HG02870 (cell line): Measurements from ENCODE around the gene POLR3B.
"Not testable (repeated sequence)": the region's sequence is repeated elsewhere in the genome, so short reads cannot be mapped to it uniquely, and the experiment has no call there.

Source experiments
- ATAC-seq: cut with Tn5 transposase; IDR thresholded peaks from one replicate; pipeline ENCODE4 v1.9.1; 2021; ENCODE audit warnings: mild to moderate bottlenecking, moderate library complexity; ENCODE audit not compliant: unreplicated experiment

Gene POLR3B

GRCh38 chr12:106357549-106358395, at the start of gene POLR3B:
POLR3B (plus strand) TSS chr12:106357748; CDS start chr12:106357880, 132 bp downstream.
- peak; percentile 86 for ATAC-seq

GRCh38 chr12:106308121-106308520, 49.4 kb upstream of the POLR3B start:
- no peak for ATAC-seq

GRCh38 chr12:106308611-106309010, 48.9 kb upstream of the POLR3B start:
- no peak for ATAC-seq

GRCh38 chr12:106309671-106310505, 47.7 kb upstream of the POLR3B start:
- ATAC-seq, result no peak

- no peak for ATAC-seq
Observed at GRCh38 chr12:106310687-106311086, 46.9 kb upstream of the POLR3B start.

- ATAC-seq, result no peak
Observed at GRCh38 chr12:106311139-106311538, 46.4 kb upstream of the POLR3B start.

- not testable (repeated sequence) for ATAC-seq
Observed at GRCh38 chr12:106313413-106313812, 44.1 kb upstream of the POLR3B start.

- no peak for ATAC-seq
Observed at GRCh38 chr12:106315523-106315922, 42.0 kb upstream of the POLR3B start.

- no peak for ATAC-seq
Observed at GRCh38 chr12:106317406-106318082, 40.0 kb upstream of the POLR3B start.

GRCh38 chr12:106321139-106321850, 36.3 kb upstream of the POLR3B start:
- no peak for ATAC-seq

- no peak for ATAC-seq
Observed at GRCh38 chr12:106323537-106323936, 34.0 kb upstream of the POLR3B start.

GRCh38 chr12:106327309-106327869, 30.2 kb upstream of the POLR3B start:
- ATAC-seq, result no peak

GRCh38 chr12:106328735-106329134, 28.8 kb upstream of the POLR3B start:
- no peak for ATAC-seq

- no peak for ATAC-seq
Observed at GRCh38 chr12:106329231-106329982, 28.1 kb upstream of the POLR3B start.

GRCh38 chr12:106331599-106331998, 25.9 kb upstream of the POLR3B start:
- ATAC-seq, result no peak

- ATAC-seq, result no peak
Observed at GRCh38 chr12:106332536-106332935, 25.0 kb upstream of the POLR3B start.

GRCh38 chr12:106333010-106333409, 24.5 kb upstream of the POLR3B start:
- no peak for ATAC-seq

GRCh38 chr12:106333756-106334155, 23.8 kb upstream of the POLR3B start:
- ATAC-seq, result no peak

- no peak for ATAC-seq
Observed at GRCh38 chr12:106341086-106341877, 16.3 kb upstream of the POLR3B start.
